Loucy (cell line): Measurements from ENCODE around the gene ELOVL7.
"Not testable (repeated sequence)": the region's sequence is repeated elsewhere in the genome, so short reads cannot be mapped to it uniquely, and the experiment has no call there.

Source experiments
- H2AFZ ChIP-seq: fragments of 200-600 bp; sonication (generic); 2 replicates; pipeline ENCODE4 v1.6.0; 2016; ENCODE audit warnings: antibody characterized with exemption, mild to moderate bottlenecking, low read length, moderate library complexity
- H3F3A ChIP-seq: fragments of 200-600 bp; 2 replicates; pipeline ENCODE4 v1.6.0; 2016; ENCODE audit warnings: antibody characterized with exemption, low read depth, mild to moderate bottlenecking
- H3K27me3 ChIP-seq: fragments of 200-600 bp; sonication (generic); 2 replicates; pipeline ENCODE4 v1.6.1; 2014; ENCODE audit warnings: low read length, mild to moderate bottlenecking; ENCODE audit not compliant: insufficient read depth, poor library complexity, severe bottlenecking
- H3K36me3 ChIP-seq: fragments of 200-600 bp; sonication (generic); 2 replicates; pipeline ENCODE4 v1.6.1; 2016; ENCODE audit warnings: low read length; ENCODE audit not compliant: insufficient read depth
- H3K4me1 ChIP-seq: fragments of 200-600 bp; sonication (generic); 2 replicates; pipeline ENCODE4 v1.5.1; 2014; ENCODE audit warnings: low read length, mild to moderate bottlenecking; ENCODE audit not compliant: insufficient read depth, poor library complexity, severe bottlenecking
- H3K4me2 ChIP-seq: fragments of 200-600 bp; sonication (generic); 2 replicates; pipeline ENCODE4 v1.6.0; 2014; ENCODE audit warnings: antibody characterized with exemption, low read length, low read depth, mild to moderate bottlenecking; ENCODE audit not compliant: poor library complexity, severe bottlenecking
- H3K4me3 ChIP-seq: fragments of 200-600 bp; sonication (generic); 2 replicates; pipeline ENCODE4 v1.5.1; 2014; ENCODE audit warnings: low read length, mild to moderate bottlenecking, mixed read lengths; ENCODE audit not compliant: poor library complexity, severe bottlenecking
- H3K79me2 ChIP-seq: fragments of 200-600 bp; sonication (generic); 2 replicates; pipeline ENCODE4 v1.6.1; 2014; ENCODE audit warnings: low read length; ENCODE audit not compliant: insufficient read depth
- H3K9ac ChIP-seq: fragments of 200-600 bp; sonication (generic); 2 replicates; pipeline ENCODE4 v1.6.0; 2014; ENCODE audit warnings: mild to moderate bottlenecking, low read depth, low read length, moderate library complexity; ENCODE audit not compliant: poor library complexity, severe bottlenecking
- H3K9me2 ChIP-seq: fragments of 200-600 bp; sonication (generic); replicated peaks from 2 replicates; pipeline ENCODE4 v1.6.1; 2016; ENCODE audit warnings: low read depth, low read length, mixed read lengths
- H3K9me3 ChIP-seq: fragments of 200-600 bp; sonication (generic); 2 replicates; pipeline ENCODE4 v1.6.1; 2014; ENCODE audit warnings: mild to moderate bottlenecking, antibody characterized with exemption, low read length, low read depth; ENCODE audit not compliant: insufficient read depth
- H4K20me1 ChIP-seq: fragments of 200-600 bp; sonication (generic); 2 replicates; pipeline ENCODE4 v1.6.0; 2014; ENCODE audit warnings: antibody characterized with exemption, low read length, mild to moderate bottlenecking; ENCODE audit not compliant: insufficient read depth, poor library complexity, severe bottlenecking
- CTCF ChIP-seq: fragments of 200-600 bp; sonication (generic); conservative IDR thresholded peaks from 2 replicates; pipeline ENCODE4 v1.5.1; 2014; ENCODE audit warnings: mild to moderate bottlenecking, antibody characterized with exemption, low read length
- EZH2phosphoT487 ChIP-seq: fragments of 200-600 bp; IDR thresholded peaks from 2 replicates; pipeline ENCODE4 v1.6.1; 2018; ENCODE audit warnings: antibody characterized with exemption, mild to moderate bottlenecking, moderate library complexity, borderline replicate concordance

Gene ELOVL7

DNA sequence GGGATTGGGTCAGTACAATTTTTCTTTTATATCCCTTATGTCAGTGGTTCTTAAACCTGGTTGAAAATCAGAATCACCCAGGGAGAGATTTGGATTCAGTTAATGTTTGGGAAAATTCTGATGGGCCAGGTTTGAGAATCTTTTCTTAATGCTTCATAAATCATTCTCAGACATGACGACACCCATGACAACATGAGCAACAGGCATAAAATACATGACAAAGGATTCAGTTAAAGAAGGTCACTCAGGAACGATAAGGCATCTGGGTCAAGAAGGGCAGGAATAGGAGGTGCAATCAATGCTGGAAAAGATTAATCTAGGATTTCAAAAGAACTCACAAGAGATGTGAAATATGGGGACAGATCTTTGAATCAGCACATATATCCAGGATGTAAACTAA lies 41.8 kb downstream of the ELOVL7 start:
- Histone ChIP-seq H3K79me2 (no peaks in the 10 kb centered on the region), H3K4me1 (no peaks in the 10 kb centered on the region), H3F3A (no peaks in the 10 kb centered on the region), H4K20me1 (no peaks in the 10 kb centered on the region), H3K4me2 (no peak overlapping the region), H3K9ac (no peak overlapping the region), H3K9me3 (no peaks in the 10 kb centered on the region), H3K36me3 (no peaks in the 10 kb centered on the region), H3K4me3 (no peak overlapping the region), H2AFZ (no peak overlapping the region), H3K27me3 (no peaks in the 10 kb centered on the region), H3K9me2 (no peaks in the 10 kb centered on the region)
- TF ChIP-seq CTCF (no peak), EZH2phosphoT487 (no peak)

- H4K20me1 ChIP-seq: no peaks in the 10 kb centered on the region
- no peaks in the 10 kb centered on the region for H3K9me3 ChIP-seq
- H3K9me2 ChIP-seq: no peaks in the 10 kb centered on the region
- H3F3A ChIP-seq: no peaks in the 10 kb centered on the region
- H3K4me2 ChIP-seq: no peak overlapping the region
- TF ChIP-seq EZH2phosphoT487 (no peak), CTCF (no peak)
- no peaks in the 10 kb centered on the region for H3K27me3 ChIP-seq
- H3K36me3 ChIP-seq: no peaks in the 10 kb centered on the region
- no peak overlapping the region for H3K9ac ChIP-seq
- H3K4me3 ChIP-seq: no peak overlapping the region
- H3K4me1 ChIP-seq: no peaks in the 10 kb centered on the region
- no peak overlapping the region for H2AFZ ChIP-seq
- H3K79me2 ChIP-seq: no peaks in the 10 kb centered on the region
Observed at GRCh38 chr5:60797482-60798153, 46.5 kb downstream of the ELOVL7 start.

GRCh38 chr5:60795424-60795950 lies 48.6 kb downstream of the ELOVL7 start:
- H3F3A ChIP-seq, H3K9me2 ChIP-seq, H4K20me1 ChIP-seq, H3K4me1 ChIP-seq, H3K9ac ChIP-seq, H3K36me3 ChIP-seq, H3K27me3 ChIP-seq, H3K4me3 ChIP-seq, H3K79me2 ChIP-seq, H3K9me3 ChIP-seq, H2AFZ ChIP-seq, H3K4me2 ChIP-seq: not testable (repeated sequence)

- no peak overlapping the region for H3K9ac ChIP-seq
- no peaks in the 10 kb centered on the region for H3F3A ChIP-seq
- no peak for TF ChIP-seq EZH2phosphoT487
- TF ChIP-seq CTCF: no peak
- no peak overlapping the region for H2AFZ ChIP-seq
- H3K36me3 ChIP-seq: no peaks in the 10 kb centered on the region
- no peak overlapping the region for H3K4me2 ChIP-seq
- H3K4me1 ChIP-seq: no peaks in the 10 kb centered on the region
- no peaks in the 10 kb centered on the region for H3K27me3 ChIP-seq
- H3K9me2 ChIP-seq: no peaks in the 10 kb centered on the region
- no peaks in the 10 kb centered on the region for H4K20me1 ChIP-seq
- H3K79me2 ChIP-seq: no peaks in the 10 kb centered on the region
- no peaks in the 10 kb centered on the region for H3K9me3 ChIP-seq
- H3K4me3 ChIP-seq: no peak overlapping the region
Observed at GRCh38 chr5:60794691-60795090, 49.4 kb downstream of the ELOVL7 start.
